A549 treated with AZD9567 at 1 μM for 4 hours (cell line): Measurements from ENCODE around the gene CTXN3. TPM values are rescaled to one million over a fixed set of nuclear protein-coding genes. Genes with fewer than 3 reads are reported as not detected.

ENCODE experiments used
- total RNA-seq: library from RNA; stranded (reverse); fragments of 200-300 nt; extraction: Qiagen RNA extraction; gene quantifications from 5 replicates; pipeline ENCODE4 v1.2.3, GENCODE V29; 2022; ENCODE audit not compliant: insufficient read depth

Gene CTXN3
- not detected in 5 replicates for total RNA-seq

DNA sequence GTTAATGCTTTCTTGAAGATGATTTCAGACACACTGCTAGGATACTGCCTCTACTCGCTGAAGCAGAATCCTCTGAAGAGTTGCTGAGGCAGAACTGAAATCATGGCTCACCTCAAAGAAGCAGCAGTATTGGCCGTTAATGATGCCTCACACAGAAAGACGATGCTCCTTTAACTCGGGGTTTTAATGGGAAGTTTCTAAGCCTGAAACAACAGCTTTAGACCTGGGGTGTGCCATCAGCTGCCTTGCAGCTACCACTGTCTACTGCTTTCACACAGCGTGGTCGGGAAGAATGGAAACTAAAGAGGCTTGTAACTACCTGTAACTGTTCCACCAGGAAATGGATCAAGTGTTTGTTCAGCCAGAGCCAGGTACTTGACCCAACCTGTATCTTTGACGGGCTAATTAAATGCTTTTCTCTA lies at the start of gene CTXN3:
Gene CTXN3 (plus strand): TSS at position 65 of the 422 bp plus-strand sequence. CDS start 8,440 bp downstream, outside the sequence.

DNA sequence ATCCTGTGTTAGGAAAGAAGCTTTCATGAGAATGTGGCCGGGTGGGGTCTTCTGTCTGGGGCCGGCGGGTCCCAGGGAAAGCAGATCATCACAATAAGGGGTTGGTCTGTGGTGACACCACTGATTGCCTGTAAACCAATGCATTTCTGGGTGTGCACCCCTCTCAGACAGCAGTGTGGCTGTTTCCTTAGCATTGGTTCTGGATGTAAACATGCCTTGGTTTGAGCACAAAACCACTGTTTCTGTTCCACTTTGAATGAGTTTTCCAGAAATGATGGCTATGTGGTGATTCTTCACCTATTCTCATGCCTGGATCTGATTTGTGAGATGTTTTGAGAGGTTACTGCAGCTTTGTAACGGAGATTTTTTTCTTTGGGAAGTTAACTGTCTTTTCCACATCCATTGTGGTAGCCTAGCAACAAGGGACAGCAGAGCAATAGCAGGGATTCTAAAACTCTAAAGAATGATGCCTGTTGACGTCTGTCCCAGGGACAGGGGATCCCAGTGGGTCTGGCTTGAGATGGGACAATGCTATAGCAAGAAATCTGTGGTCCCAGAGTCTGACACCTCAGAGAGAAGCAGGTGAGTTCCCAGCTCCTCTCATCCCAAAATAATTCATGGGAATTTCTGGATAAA lies 54.2 kb downstream of the CTXN3 start, which contains the start of gene CCDC192:
Gene CCDC192 (plus strand): TSS at position 466 of the 636 bp plus-strand sequence. CDS start 55 bp downstream, at position 521.

Other genes starting within 250 kb of the CTXN3 start
- 41.5 to 68.6 TPM (median 54.3 TPM) in 5 replicates for gene PRRC1, start 131.4 kb upstream of the CTXN3 start, total RNA-seq
- not detected in 5 replicates for gene CCDC192, start 54.3 kb downstream of the CTXN3 start, total RNA-seq